ENCODE results near the gene TMEM123. TPM values are rescaled to one million over a fixed set of nuclear protein-coding genes. Genes with fewer than 3 reads are reported as not detected.

TMEM123 gene
- total RNA-seq, 2 experiments from 2014 or later = 288 to 307 TPM

- Mint-ChIP-seq H3K9me3 (peaks cover 3% of the 10 kb centered on the region), H3K36me3 (ENCODE audit: low read depth) (peaks cover 86% of the 10 kb centered on the region), H3K4me3 (no peak overlapping the region), H3K4me1 (ENCODE audit: low read depth) (peaks cover 35% of the 10 kb centered on the region), H3K27me3 (no peaks in the 10 kb centered on the region), H3K27ac (peak overlapping the region; percentile 72)
- TF ChIP-seq CTCF (IDR thresholded peaks at IDR 0.05) = no peak
- CTCF ChIA-PET = no interaction called here
- Histone ChIP-seq H3K9me3 (ENCODE audit: control insufficient read depth in 1 of 2, insufficient read depth in 1 of 2, low read length in 2 of 2) (no peaks in the 10 kb centered on the region), H3K36me3 (ENCODE audit: insufficient read depth, low read length) (peaks cover 54% of the 10 kb centered on the region), H3K4me3 (ENCODE audit: low read length) (no peak overlapping the region), H3K27ac (ENCODE audit: low read depth in 1 of 2, low read length in 2 of 2) (no peak overlapping the region), H3K4me1 (ENCODE audit: insufficient read depth, low read length) (peaks cover under 1% of the 10 kb centered on the region), H3K27me3 (ENCODE audit: control insufficient read depth in 1 of 2, insufficient read depth in 2 of 2, low read length in 2 of 2) (no peaks in the 10 kb centered on the region)
- intact Hi-C loops (cut with DNase I, micrococcal nuclease) = no loop called here
- DNase-seq (no peak), ATAC-seq (ENCODE audit: poor library complexity) (no peak)
- POLR2A ChIA-PET = no interaction called here
Observed at GRCh38 chr11:102385085-102386007, 67.2 kb downstream of the TMEM123 start.

- intact Hi-C loops (cut with DNase I, micrococcal nuclease) = no loop called here
- POLR2A ChIA-PET = interaction anchor here (0.9 kb wide), 1 partner anchor 9 kb away, joined by 3 read pairs; no protein-coding TSS in a partner anchor
- no peak for ATAC-seq (ENCODE audit: poor library complexity)
- H3K27ac ChIP-seq (ENCODE audit: low read depth in 1 of 2, low read length in 2 of 2) = no peak overlapping the region
- peaks cover 89% of the 10 kb centered on the region for H3K36me3 Mint-ChIP-seq (ENCODE audit: low read depth)
- CTCF ChIA-PET = interaction anchor here (1.3 kb wide), 1 partner anchor 43 kb away, joined by 6 read pairs; no protein-coding TSS in a partner anchor
- H3K36me3 ChIP-seq (ENCODE audit: insufficient read depth, low read length) = peaks cover 60% of the 10 kb centered on the region
- H3K9me3 Mint-ChIP-seq = peaks cover 3% of the 10 kb centered on the region
- H3K27me3 ChIP-seq (ENCODE audit: control insufficient read depth in 1 of 2, insufficient read depth in 2 of 2, low read length in 2 of 2) = no peaks in the 10 kb centered on the region
- TF ChIP-seq CTCF (IDR thresholded peaks at IDR 0.05) = no peak
- DNase-seq = no peak
- no peak overlapping the region for H3K4me3 ChIP-seq (ENCODE audit: low read length)
- H3K27me3 Mint-ChIP-seq = no peaks in the 10 kb centered on the region
- H3K4me1 ChIP-seq (ENCODE audit: insufficient read depth, low read length) = no peaks in the 10 kb centered on the region
- H3K9me3 ChIP-seq (ENCODE audit: control insufficient read depth in 1 of 2, insufficient read depth in 1 of 2, low read length in 2 of 2) = no peaks in the 10 kb centered on the region
- H3K4me1 Mint-ChIP-seq (ENCODE audit: low read depth) = peaks cover 32% of the 10 kb centered on the region
- peak overlapping the region; percentile 21 for H3K27ac Mint-ChIP-seq
- H3K4me3 Mint-ChIP-seq = no peak overlapping the region
Observed at GRCh38 chr11:102384419-102385079, 68.0 kb downstream of the TMEM123 start.

DNA sequence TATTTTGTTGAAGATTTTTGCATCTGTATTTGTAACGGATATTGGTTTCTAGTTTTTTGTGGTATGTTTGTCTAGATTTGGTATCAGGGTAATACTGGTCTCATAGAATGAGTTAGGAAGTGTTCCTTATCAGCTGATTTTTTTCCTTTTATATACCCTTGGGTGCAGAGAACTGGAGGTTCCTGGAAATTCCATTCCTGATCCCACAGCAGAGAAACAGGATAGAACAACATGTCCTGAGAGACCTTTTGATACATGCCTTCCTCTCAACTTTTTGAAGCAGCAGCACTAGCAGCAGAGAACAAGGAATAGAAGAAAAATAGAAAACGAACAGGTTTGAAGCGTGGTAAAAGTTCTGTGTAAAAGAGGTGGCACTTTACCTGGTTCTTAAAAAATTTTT lies 68.7 kb downstream of the TMEM123 start:
- Histone ChIP-seq H3K4me1 (ENCODE audit: insufficient read depth, low read length) (no peaks in the 10 kb centered on the region), H3K9me3 (ENCODE audit: control insufficient read depth in 1 of 2, insufficient read depth in 1 of 2, low read length in 2 of 2) (no peaks in the 10 kb centered on the region), H3K27me3 (ENCODE audit: control insufficient read depth in 1 of 2, insufficient read depth in 2 of 2, low read length in 2 of 2) (no peaks in the 10 kb centered on the region), H3K27ac (ENCODE audit: low read depth in 1 of 2, low read length in 2 of 2) (no peak overlapping the region), H3K36me3 (ENCODE audit: insufficient read depth, low read length) (peaks cover 61% of the 10 kb centered on the region), H3K4me3 (ENCODE audit: low read length) (no peak overlapping the region)
- ATAC-seq (ENCODE audit: poor library complexity) (no peak), DNase-seq (no peak)
- intact Hi-C loops (cut with DNase I, micrococcal nuclease) = no loop called here
- Mint-ChIP-seq H3K27me3 (no peaks in the 10 kb centered on the region), H3K36me3 (ENCODE audit: low read depth) (peaks cover 89% of the 10 kb centered on the region), H3K4me3 (no peak overlapping the region), H3K27ac (no peak overlapping the region), H3K9me3 (no peaks in the 10 kb centered on the region), H3K4me1 (ENCODE audit: low read depth) (peaks cover 25% of the 10 kb centered on the region)
- ChIA-PET POLR2A (interaction anchor here (0.9 kb wide), 1 partner anchor 9 kb away, joined by 3 read pairs; no protein-coding TSS in a partner anchor), CTCF (interaction anchor here (1.3 kb wide), 1 partner anchor 42 kb away, joined by 6 read pairs; no protein-coding TSS in a partner anchor)
- no peak for TF ChIP-seq CTCF (IDR thresholded peaks at IDR 0.05)
